HepG2 (cell line): ENCODE results near the gene CAPRIN2. TPM values are rescaled to one million over a fixed set of nuclear protein-coding genes. Genes with fewer than 3 reads are reported as not detected.

Experiments
- ATAC-seq: fragments of 200-7000 bp; cut with Tn5 transposase; 3 replicates; pipeline ENCODE4 v1.9.1; 2020; ENCODE audit warnings: mild to moderate bottlenecking, moderate library complexity
- BruUV-seq: library from RNA; stranded (reverse); fragments of 400-500 nt; replicated peaks from 2 replicates; lab custom pipeline; 2021; lab: Mats Ljungman, UMichigan
- CTCF ChIA-PET: fragments of 300-600 bp; formaldehyde crosslinking; extraction: SDS; loops from one replicate; lab custom pipeline; 2021; ENCODE audit warnings: low total read pairs, inconsistent platforms, low intra/inter-chr PET ratio; lab: Yijun Ruan, JAX
- POLR2A ChIA-PET: fragments of 350-600 bp; sonication (Branson Sonifier 250); formaldehyde crosslinking; loops from one replicate; lab custom pipeline; 2020; ENCODE audit warnings: antibody characterized with exemption, inconsistent platforms; lab: Yijun Ruan, JAX
- DNase-seq: peaks from one replicate; pipeline ENCODE4 v3.0.0-alpha.2; 2015; ENCODE audit warnings: low spot score
- FAIRE-seq: peaks from 3 replicates; lab custom pipeline; 2011; peaks lifted over from hg19 to GRCh38; lab: Jason Lieb, UNC
- H2AFZ ChIP-seq: one replicate; pipeline ENCODE4 v1.6.1; 2011; ENCODE audit warnings: low read length, inconsistent platforms
- H3K27ac ChIP-seq: fragments of 300-600 bp; 3 replicates; pipeline ENCODE4 v1.8.0; 2011; ENCODE audit warnings: mixed run types, mild to moderate bottlenecking, mixed read lengths, low read length, inconsistent platforms; ENCODE audit not compliant: insufficient read depth; ENCODE audit errors: extremely low read length
- H3K27me3 ChIP-seq, 2 experiments: fragments of 200-600 bp in 1 of 2; 2 replicates in 1 of 2; 3 replicates in 1 of 2; pipeline versions ENCODE4 v1.6.0 to v1.8.0; 2011; ENCODE audit warnings: low read length in 2 of 2, mild to moderate bottlenecking in 2 of 2, moderate library complexity in 2 of 2, inconsistent platforms in 1 of 2; ENCODE audit not compliant: insufficient read depth in 2 of 2, control insufficient read depth in 1 of 2
- H3K36me3 ChIP-seq, 2 experiments: fragments of 200-600 bp in 1 of 2; replicated peaks in 1 of 2; 2 replicates in 1 of 2; 3 replicates in 1 of 2; pipeline versions ENCODE4 v1.5.1 to v1.8.0; 2011; ENCODE audit warnings: low read length in 2 of 2, inconsistent platforms in 1 of 2; ENCODE audit not compliant: insufficient read depth in 2 of 2, control insufficient read depth in 1 of 2
- H3K4me1 ChIP-seq: 2 replicates; pipeline ENCODE4 v1.5.1; 2012; ENCODE audit warnings: low read length, inconsistent platforms; ENCODE audit not compliant: insufficient read depth
- H3K4me2 ChIP-seq: 2 replicates; pipeline ENCODE4 v1.6.0; 2011; ENCODE audit warnings: low read depth, low read length, inconsistent platforms
- H3K4me3 ChIP-seq, 3 experiments: fragments of 200-600 bp in 1 of 3; sonication (generic), shearing (Covaris generic) in 1 of 3; replicated peaks in 1 of 3; 2 replicates each; pipeline ENCODE4 v1.5.1; 2011 to 2016; ENCODE audit warnings: low read length in 3 of 3, inconsistent platforms in 2 of 3, low read depth in 2 of 3, mild to moderate bottlenecking in 2 of 3, control low read depth in 1 of 3, mixed read lengths in 1 of 3; ENCODE audit not compliant: insufficient read depth in 1 of 3
- H3K79me2 ChIP-seq: one replicate; pipeline ENCODE4 v1.6.1; 2011; ENCODE audit warnings: low read length, inconsistent platforms; ENCODE audit not compliant: insufficient read depth
- H3K9ac ChIP-seq: 2 replicates; pipeline ENCODE4 v1.6.0; 2011; ENCODE audit warnings: mild to moderate bottlenecking, low read depth, low read length, inconsistent platforms; ENCODE audit not compliant: insufficient read depth
- H3K9me3 ChIP-seq: 2 replicates; pipeline ENCODE4 v1.5.1; 2012; ENCODE audit warnings: mild to moderate bottlenecking, low read length
- H4K20me1 ChIP-seq: 2 replicates; pipeline ENCODE4 v1.6.0; 2011; ENCODE audit warnings: inconsistent platforms, mild to moderate bottlenecking, low read length, moderate library complexity; ENCODE audit not compliant: insufficient read depth
- HDAC1 ChIP-seq: sonication (generic); formaldehyde crosslinking; IDR thresholded peaks from 2 replicates; pipeline ENCODE4 v1.5.1; 2020; ENCODE audit warnings: mild to moderate bottlenecking, missing genetic modification reagents
- SALL1 ChIP-seq: sonication (generic); formaldehyde crosslinking; IDR thresholded peaks from 2 replicates; pipeline ENCODE4 v1.8.0; 2022; ENCODE audit warnings: mild to moderate bottlenecking, missing genetic modification reagents
- XBP1 ChIP-seq: sonication (generic); formaldehyde crosslinking; IDR thresholded peaks from 2 replicates; pipeline ENCODE4 v1.5.0; 2020; ENCODE audit warnings: missing genetic modification reagents
- ZBTB42 ChIP-seq: sonication (generic); formaldehyde crosslinking; IDR thresholded peaks from 2 replicates; pipeline ENCODE4 v1.5.0; 2020; ENCODE audit warnings: mild to moderate bottlenecking, missing genetic modification reagents
- ZNF263 ChIP-seq: sonication (generic); formaldehyde crosslinking; IDR thresholded peaks from 2 replicates; pipeline ENCODE4 v1.4.0; 2020; ENCODE audit warnings: missing genetic modification reagents
- ZNF569 ChIP-seq: sonication (generic); formaldehyde crosslinking; IDR thresholded peaks from 2 replicates; pipeline ENCODE4 v1.5.0; 2020; ENCODE audit warnings: mild to moderate bottlenecking, missing genetic modification reagents, moderate library complexity, borderline replicate concordance
- ZNF850 ChIP-seq: sonication (generic); formaldehyde crosslinking; conservative IDR thresholded peaks from 2 replicates; pipeline ENCODE4 v1.9.0; 2021; ENCODE audit warnings: mild to moderate bottlenecking, missing genetic modification reagents
- ZNF878 ChIP-seq: sonication (generic); formaldehyde crosslinking; IDR thresholded peaks from 2 replicates; pipeline ENCODE4 v1.8.1; 2023; ENCODE audit warnings: mild to moderate bottlenecking, missing genetic modification reagents, moderate library complexity
- WGBS: methylation state at CpG from one replicate; pipeline ENCODE4 v1.1.6; 2017; ENCODE audit warnings: low lambda C conversion rate; 5-methylcytosine and 5-hydroxymethylcytosine counted together
- in situ Hi-C: cut with HindIII; loops from 2 replicates; pipeline ENCODE4 v1.10.0; 2017; ENCODE audit warnings: low pct_unique_long_range_greater_than_20kb; ENCODE audit not compliant: extremely low pct_ligation_motif_present
- intact Hi-C: fragments of 100-400 bp; cut with micrococcal nuclease; formaldehyde crosslinking; loops from one replicate; pipeline ENCODE4 v1.10.0; 2022; ENCODE audit not compliant: unreplicated experiment
- polyA plus RNA-seq, 8 experiments: library from polyadenylated mRNA; depleted of rRNA in 3 of 8; stranded (reverse) in 7 of 8; unstranded in 1 of 8; fragments of >200 nt; fragmentation: Illumina TruSeq in 4 of 8; extraction: Trizol in 4 of 8; gene quantifications; 2 replicates each; pipeline versions ENCODE4 v1.2.1 to v1.2.3, GENCODE V29; 2011 to 2016; ENCODE audit warnings: low read depth in 4 of 8, missing spikeins in 1 of 8, mixed read lengths in 1 of 8; ENCODE audit not compliant: insufficient read depth in 1 of 8
- total RNA-seq, 5 experiments: library from RNA; depleted of rRNA; stranded (reverse); fragments of >200 nt; fragmentation: Illumina TruSeq; extraction: Trizol; gene quantifications; 2 replicates each; pipeline ENCODE4 v1.2.3, GENCODE V29; 2016; ENCODE audit warnings: low read depth in 1 of 5
- TF ChIP-seq, protein P1 (sequence below): sonication (generic); formaldehyde crosslinking; IDR thresholded peaks from 2 replicates; pipeline ENCODE4 v1.4.0; 2020; ENCODE audit warnings: missing genetic modification reagents

Gene CAPRIN2
- total and polyA plus RNA-seq, 2 of the 13 experiments (the other 11 are each of a cell fraction or from before 2014, with no cell fraction given) = 21.7 to 30.6 TPM

DNA sequence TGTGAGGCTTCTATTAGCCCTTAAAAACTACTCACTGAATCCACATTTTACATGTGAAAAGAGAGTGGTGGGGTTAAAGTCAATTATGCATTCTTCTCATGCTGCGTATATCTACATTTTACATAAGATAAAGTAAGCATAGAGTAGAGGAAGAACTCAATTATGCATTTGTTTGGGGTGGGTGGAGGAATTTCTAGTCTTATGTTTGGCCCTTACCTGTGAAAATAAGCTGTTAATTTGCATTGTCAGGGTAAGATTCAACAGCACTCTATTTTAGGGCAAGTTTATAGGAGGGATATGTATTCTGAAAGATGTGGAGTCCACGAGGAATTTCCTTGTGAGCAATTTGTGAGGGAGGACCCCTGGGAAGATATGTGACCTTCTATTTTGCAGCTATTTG lies 30.9 kb upstream of the CAPRIN2 start (continued):
- TF ChIP-seq HDAC1 (CRISPR knock-in tag) (no peak), ZNF569 (CRISPR knock-in tag) (no peak), SALL1 (CRISPR knock-in tag) (no peak), ZBTB42 (CRISPR knock-in tag) (no peak), ZNF878 (CRISPR knock-in tag) (no peak), ZNF263 (CRISPR knock-in tag) (no peak)
- TF ChIP-seq, protein P1, sequence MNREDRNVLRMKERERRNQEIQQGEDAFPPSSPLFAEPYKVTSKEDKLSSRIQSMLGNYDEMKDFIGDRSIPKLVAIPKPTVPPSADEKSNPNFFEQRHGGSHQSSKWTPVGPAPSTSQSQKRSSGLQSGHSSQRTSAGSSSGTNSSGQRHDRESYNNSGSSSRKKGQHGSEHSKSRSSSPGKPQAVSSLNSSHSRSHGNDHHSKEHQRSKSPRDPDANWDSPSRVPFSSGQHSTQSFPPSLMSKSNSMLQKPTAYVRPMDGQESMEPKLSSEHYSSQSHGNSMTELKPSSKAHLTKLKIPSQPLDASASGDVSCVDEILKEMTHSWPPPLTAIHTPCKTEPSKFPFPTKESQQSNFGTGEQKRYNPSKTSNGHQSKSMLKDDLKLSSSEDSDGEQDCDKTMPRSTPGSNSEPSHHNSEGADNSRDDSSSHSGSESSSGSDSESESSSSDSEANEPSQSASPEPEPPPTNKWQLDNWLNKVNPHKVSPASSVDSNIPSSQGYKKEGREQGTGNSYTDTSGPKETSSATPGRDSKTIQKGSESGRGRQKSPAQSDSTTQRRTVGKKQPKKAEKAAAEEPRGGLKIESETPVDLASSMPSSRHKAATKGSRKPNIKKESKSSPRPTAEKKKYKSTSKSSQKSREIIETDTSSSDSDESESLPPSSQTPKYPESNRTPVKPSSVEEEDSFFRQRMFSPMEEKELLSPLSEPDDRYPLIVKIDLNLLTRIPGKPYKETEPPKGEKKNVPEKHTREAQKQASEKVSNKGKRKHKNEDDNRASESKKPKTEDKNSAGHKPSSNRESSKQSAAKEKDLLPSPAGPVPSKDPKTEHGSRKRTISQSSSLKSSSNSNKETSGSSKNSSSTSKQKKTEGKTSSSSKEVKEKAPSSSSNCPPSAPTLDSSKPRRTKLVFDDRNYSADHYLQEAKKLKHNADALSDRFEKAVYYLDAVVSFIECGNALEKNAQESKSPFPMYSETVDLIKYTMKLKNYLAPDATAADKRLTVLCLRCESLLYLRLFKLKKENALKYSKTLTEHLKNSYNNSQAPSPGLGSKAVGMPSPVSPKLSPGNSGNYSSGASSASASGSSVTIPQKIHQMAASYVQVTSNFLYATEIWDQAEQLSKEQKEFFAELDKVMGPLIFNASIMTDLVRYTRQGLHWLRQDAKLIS (CRISPR knock-in tag) = no peak
- TF ChIP-seq, all 625 proteins: peak for 0

DNA sequence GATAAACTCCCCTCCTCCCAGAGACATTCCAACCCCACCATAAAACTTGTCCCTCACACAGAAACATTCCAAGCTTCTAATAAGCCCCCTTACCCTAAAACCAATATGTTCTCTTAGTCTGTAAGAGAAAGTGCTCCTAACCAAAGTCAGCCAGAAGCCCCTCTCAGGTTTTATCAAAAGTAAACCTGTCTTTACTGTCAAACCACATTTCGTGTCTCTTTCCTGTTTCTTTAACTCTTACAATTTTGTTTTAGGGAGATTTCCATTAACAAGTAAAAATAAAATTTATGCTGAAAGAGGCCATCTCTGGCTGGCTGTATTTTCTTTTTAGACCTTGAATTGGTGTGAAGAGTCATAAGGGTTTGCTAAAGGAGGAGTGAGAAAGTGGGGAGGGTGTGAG lies 29.8 kb upstream of the CAPRIN2 start:
- CTCF ChIA-PET = no interaction called here
- H3K4me1 ChIP-seq = no peaks in the 10 kb centered on the region
- no peaks in the 10 kb centered on the region for H3K79me2 ChIP-seq
- H3K9me3 ChIP-seq = peaks cover 8% of the 10 kb centered on the region
- DNase-seq (no peak), FAIRE-seq (no peak), ATAC-seq (no peak)
- peaks cover 0 to 6% of the 10 kb centered on the region in 2 experiments; a peak in 2 of 5 replicates for H3K27me3 ChIP-seq
- no TSS peak for BruUV-seq
- H3K27ac ChIP-seq = no peak overlapping the region
- no peak overlapping the region for H2AFZ ChIP-seq
- H3K4me3 ChIP-seq = no peak overlapping the region
- POLR2A ChIA-PET = no interaction called here
- 5% methylated on average over 1 of the region's 1 CpG for WGBS
- H3K4me2 ChIP-seq = no peak overlapping the region
- in situ Hi-C loops (no loop called here), intact Hi-C loops (no loop called here)
- no peak overlapping the region for H3K9ac ChIP-seq
- H3K36me3 ChIP-seq = no peaks in the 10 kb centered on the region
- TF ChIP-seq ZNF850 (CRISPR knock-in tag) (peak; percentile 89; the same call in 1 of the 2 replicates), XBP1 (CRISPR knock-in tag) (no peak)
- H4K20me1 ChIP-seq = no peaks in the 10 kb centered on the region
